ENCODE data around the gene PIN4.

DNA sequence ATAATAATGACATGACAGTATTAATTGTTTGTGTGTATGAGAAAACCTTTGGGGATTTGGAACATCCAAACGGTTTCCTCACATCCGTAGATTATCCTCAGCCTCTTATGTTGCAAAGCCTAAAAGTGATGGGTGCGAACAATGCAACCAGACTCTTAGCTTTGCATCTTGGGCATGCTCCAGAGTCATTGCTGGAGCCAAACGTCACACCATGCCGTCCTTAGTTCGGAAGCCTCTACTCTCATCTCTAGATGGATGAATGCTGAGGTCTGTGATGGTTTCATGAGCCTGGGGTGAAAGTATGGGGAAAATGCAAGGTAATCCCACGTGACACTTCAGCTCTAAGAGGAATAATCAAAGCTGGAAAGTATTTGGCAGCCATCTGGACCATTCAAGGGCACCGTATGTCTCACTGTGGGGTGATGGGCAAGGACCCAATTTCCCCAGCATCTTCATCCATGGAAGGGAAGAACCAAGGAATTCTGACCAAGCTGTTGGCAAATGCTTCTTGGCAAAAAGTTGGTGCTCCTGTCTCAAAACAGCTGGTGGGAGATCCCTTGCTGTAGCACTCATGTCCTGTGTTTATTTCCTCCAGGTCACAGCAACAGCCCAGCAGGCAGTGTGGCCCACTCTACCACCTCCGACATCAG, 43.6 kb upstream of the PIN4 start:
- TF ChIP-seq, protein P1, sequence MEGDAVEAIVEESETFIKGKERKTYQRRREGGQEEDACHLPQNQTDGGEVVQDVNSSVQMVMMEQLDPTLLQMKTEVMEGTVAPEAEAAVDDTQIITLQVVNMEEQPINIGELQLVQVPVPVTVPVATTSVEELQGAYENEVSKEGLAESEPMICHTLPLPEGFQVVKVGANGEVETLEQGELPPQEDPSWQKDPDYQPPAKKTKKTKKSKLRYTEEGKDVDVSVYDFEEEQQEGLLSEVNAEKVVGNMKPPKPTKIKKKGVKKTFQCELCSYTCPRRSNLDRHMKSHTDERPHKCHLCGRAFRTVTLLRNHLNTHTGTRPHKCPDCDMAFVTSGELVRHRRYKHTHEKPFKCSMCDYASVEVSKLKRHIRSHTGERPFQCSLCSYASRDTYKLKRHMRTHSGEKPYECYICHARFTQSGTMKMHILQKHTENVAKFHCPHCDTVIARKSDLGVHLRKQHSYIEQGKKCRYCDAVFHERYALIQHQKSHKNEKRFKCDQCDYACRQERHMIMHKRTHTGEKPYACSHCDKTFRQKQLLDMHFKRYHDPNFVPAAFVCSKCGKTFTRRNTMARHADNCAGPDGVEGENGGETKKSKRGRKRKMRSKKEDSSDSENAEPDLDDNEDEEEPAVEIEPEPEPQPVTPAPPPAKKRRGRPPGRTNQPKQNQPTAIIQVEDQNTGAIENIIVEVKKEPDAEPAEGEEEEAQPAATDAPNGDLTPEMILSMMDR (IDR thresholded peaks at IDR 0.05) = no peak
- no peak for TF ChIP-seq POLR2A (IDR thresholded peaks at IDR 0.05)

Data from Peyer's patch (tissue), 4 donors.